ENCODE measurements around the gene MBD3L1.

DNA sequence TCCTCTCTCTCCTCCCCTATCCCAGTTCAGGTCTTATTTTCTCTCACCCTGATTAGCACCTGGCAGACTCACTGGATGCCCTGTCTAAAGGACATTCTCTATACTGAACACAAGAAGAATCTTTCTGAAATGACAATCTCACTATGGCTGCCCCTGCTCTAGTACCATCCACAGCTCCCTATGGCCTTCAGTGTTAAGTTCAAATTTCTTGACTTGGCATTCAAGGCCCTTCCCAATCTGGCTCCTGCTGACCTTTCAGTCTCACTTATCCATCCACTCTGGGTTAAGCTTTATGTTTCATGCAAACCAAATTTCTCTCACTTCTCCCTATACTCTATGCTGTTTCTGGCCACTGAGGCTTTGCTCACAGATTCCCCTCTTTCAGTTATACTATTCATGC lies 34.2 kb downstream of the MBD3L1 start:
- TF ChIP-seq, protein P1, sequence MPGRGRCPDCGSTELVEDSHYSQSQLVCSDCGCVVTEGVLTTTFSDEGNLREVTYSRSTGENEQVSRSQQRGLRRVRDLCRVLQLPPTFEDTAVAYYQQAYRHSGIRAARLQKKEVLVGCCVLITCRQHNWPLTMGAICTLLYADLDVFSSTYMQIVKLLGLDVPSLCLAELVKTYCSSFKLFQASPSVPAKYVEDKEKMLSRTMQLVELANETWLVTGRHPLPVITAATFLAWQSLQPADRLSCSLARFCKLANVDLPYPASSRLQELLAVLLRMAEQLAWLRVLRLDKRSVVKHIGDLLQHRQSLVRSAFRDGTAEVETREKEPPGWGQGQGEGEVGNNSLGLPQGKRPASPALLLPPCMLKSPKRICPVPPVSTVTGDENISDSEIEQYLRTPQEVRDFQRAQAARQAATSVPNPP (IDR thresholded peaks at IDR 0.05; ENCODE audit: borderline replicate concordance, insufficient read depth, insufficient read length): no peak
- TF ChIP-seq HNRNPLL (IDR thresholded peaks at IDR 0.05; ENCODE audit: low read depth, low read length, poor library complexity, severe bottlenecking) (no peak), MYC (IDR thresholded peaks at IDR 0.05; ENCODE audit: low read depth, low read length) (no peak), MYC (CRISPR knock-in tag; IDR thresholded peaks at IDR 0.05; ENCODE audit: borderline replicate concordance, low read depth) (no peak), POLR3A (IDR thresholded peaks at IDR 0.05; ENCODE audit: borderline replicate concordance, extremely low read depth, insufficient read depth, insufficient read length) (no peak), RBBP5 (IDR thresholded peaks at IDR 0.05; ENCODE audit: borderline replicate concordance, insufficient read depth, low read length, poor library complexity, severe bottlenecking) (no peak), PCBP2 (IDR thresholded peaks at IDR 0.05; ENCODE audit: low read depth, low read length, poor library complexity, severe bottlenecking) (no peak), TAL1 (IDR thresholded peaks at IDR 0.05) (no peak), PCBP1 (IDR thresholded peaks at IDR 0.05; ENCODE audit: low read depth, low read length, poor library complexity, severe bottlenecking) (no peak), POLR2A (conservative IDR thresholded peaks at IDR 0.05) (no peak), SMC3 (conservative IDR thresholded peaks at IDR 0.05; ENCODE audit: insufficient read depth, low read depth, low read length) (no peak)
- TF ChIP-seq, protein P2, sequence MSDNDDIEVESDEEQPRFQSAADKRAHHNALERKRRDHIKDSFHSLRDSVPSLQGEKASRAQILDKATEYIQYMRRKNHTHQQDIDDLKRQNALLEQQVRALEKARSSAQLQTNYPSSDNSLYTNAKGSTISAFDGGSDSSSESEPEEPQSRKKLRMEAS (CRISPR knock-in tag; IDR thresholded peaks at IDR 0.05): no peak
